ENCODE measurements around the gene TMEM81.

TMEM81 gene

DNA sequence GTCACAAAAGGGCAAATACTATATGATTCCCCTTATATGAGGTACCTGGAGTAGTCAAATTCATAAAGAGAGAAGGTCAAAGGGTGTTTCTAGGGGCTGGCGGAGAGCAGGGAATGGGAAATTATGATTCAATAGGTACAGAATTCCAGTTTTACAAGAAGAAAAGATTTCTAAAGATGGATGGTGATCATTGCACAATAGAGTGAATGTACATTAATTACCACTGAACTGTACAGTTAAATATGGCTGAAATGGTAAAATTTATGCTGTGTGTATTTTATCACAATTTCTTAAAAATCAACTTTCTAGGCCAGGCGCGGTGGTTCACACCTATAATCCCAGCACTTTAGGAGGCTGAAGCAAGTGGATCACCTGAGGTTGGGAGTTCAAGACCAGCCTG, 18.1 kb upstream of the TMEM81 start:
- TF ChIP-seq ZFX (IDR thresholded peaks at IDR 0.05; ENCODE audit: borderline replicate concordance): no peak
- TF ChIP-seq, protein P1, sequence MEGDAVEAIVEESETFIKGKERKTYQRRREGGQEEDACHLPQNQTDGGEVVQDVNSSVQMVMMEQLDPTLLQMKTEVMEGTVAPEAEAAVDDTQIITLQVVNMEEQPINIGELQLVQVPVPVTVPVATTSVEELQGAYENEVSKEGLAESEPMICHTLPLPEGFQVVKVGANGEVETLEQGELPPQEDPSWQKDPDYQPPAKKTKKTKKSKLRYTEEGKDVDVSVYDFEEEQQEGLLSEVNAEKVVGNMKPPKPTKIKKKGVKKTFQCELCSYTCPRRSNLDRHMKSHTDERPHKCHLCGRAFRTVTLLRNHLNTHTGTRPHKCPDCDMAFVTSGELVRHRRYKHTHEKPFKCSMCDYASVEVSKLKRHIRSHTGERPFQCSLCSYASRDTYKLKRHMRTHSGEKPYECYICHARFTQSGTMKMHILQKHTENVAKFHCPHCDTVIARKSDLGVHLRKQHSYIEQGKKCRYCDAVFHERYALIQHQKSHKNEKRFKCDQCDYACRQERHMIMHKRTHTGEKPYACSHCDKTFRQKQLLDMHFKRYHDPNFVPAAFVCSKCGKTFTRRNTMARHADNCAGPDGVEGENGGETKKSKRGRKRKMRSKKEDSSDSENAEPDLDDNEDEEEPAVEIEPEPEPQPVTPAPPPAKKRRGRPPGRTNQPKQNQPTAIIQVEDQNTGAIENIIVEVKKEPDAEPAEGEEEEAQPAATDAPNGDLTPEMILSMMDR (IDR thresholded peaks at IDR 0.05): no peak
- H3K27ac ChIP-seq: no peak overlapping the region

DNA sequence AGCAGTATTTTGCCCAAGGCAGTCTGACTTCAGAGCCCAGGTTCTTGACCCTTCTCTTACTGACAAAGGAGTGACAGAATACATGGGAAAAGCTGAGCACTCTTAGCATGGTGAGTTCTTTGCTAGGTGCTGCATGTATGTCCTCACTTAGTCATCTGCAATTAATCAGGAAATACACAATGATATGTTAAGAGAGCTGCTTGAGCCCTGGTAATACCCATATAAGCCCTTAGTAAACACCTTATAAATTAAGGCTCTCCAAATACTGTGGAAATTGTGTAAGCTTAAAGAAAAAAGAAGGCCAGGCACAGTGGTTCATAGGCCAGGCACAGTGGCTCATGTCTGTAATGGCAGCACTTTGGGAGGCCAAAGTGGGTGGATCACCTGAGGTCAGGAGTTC, 14.0 kb upstream of the TMEM81 start:
- no peak overlapping the region for H3K27ac ChIP-seq
- TF ChIP-seq, protein P1 (IDR thresholded peaks at IDR 0.05): no peak
- TF ChIP-seq ZFX (IDR thresholded peaks at IDR 0.05; ENCODE audit: borderline replicate concordance): no peak

DNA sequence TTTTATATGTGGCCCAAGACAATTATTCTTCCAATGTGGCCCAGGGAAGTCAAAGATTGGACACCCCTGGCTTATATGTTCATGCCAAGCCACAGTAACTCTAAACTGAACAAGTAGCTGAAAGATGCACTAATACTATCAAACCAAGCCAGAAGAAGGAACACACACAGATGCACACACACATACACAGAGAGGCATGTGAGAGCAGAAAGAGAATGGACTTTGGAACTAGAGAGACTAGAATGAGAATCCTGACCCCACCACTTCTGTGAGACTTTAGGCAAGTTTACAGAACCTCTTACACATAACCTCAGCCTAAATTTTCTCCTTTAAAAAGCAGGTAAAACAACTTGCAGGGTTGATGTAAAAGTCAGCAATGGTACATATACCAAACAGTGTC, 11.2 kb upstream of the TMEM81 start:
- TF ChIP-seq ZFX (IDR thresholded peaks at IDR 0.05; ENCODE audit: borderline replicate concordance): no peak
- TF ChIP-seq, protein P1 (IDR thresholded peaks at IDR 0.05): no peak
- H3K27ac ChIP-seq: no peak overlapping the region

DNA sequence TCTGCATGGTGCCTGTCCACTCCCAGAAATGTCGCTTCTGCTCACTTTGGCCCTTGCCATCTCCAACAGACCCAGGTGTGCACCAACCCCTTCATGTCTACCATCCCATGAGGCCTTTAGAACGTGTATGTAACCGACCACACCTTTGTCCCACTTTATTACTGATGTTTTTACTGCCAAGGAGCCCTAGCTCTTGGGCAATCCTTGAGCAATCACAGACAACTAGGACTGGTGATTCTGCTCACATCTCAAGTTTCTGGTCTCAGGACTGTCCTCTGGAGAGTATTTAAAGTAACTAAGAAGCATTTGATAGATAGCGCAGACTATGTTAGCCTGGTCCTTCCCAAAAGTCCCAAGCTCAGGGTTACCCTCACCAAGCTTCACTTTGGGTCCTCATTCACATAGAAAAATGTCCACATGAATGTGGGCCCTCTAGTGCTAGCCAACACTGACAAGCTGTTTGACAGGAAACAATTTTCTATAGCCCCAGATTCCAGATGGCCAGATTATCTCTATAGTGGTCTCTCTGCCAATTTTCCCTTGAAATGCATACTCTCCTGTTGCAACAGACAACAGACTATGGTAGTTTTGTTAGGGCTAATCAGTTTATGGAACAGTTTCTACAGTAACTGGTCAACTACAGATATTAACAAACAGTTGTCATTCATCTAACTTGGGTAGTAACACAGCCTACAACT, 6.9 kb upstream of the TMEM81 start:
- no peak overlapping the region for H3K27ac ChIP-seq
- TF ChIP-seq, protein P1 (IDR thresholded peaks at IDR 0.05): no peak
- no peak for TF ChIP-seq ZFX (IDR thresholded peaks at IDR 0.05; ENCODE audit: borderline replicate concordance)

DNA sequence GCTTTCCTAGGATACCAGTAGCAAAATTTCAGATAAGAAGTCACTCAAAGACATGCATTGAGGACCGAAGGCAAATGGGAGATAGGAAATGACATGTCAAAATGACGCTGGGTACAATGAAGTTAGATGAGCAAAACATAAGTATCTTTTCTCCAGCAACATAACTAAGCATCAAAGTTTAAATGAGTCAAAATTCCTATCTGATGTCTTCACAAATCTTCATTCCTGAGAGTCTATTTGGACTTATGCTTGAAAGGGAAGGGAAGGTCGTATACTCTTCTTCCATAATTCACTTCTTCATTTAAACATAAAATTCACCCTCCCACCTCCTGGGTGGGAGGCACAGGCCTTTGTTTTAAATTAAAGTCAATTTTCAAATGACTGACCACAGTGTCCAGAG, 4.1 kb upstream of the TMEM81 start:
- no peak overlapping the region for H3K27ac ChIP-seq
- no peak for TF ChIP-seq ZFX (IDR thresholded peaks at IDR 0.05; ENCODE audit: borderline replicate concordance)
- TF ChIP-seq, protein P1 (IDR thresholded peaks at IDR 0.05): no peak

DNA sequence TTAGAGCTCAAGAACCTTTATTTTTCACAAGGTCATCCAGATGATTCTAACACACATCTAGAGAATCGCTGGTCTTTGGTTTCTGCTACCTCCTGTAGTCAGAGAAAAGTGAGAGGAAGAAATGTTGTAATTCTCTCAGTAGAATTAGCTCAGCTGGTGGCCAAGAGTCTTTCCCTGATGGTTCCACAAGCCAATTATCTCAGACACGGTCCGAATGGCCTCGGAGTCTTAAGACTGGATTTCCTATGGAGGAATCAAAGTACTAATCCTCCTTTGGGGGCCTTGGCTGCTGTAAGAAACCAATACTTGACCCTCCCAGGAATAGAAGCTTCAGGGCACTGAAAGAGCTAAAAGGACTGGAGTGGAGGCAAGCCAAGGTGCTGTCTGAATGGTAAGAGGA, 1.8 kb downstream of the TMEM81 start:
- TF ChIP-seq, protein P1 (IDR thresholded peaks at IDR 0.05): no peak
- TF ChIP-seq ZFX (IDR thresholded peaks at IDR 0.05; ENCODE audit: borderline replicate concordance): no peak
- H3K27ac ChIP-seq: no peak overlapping the region

DNA sequence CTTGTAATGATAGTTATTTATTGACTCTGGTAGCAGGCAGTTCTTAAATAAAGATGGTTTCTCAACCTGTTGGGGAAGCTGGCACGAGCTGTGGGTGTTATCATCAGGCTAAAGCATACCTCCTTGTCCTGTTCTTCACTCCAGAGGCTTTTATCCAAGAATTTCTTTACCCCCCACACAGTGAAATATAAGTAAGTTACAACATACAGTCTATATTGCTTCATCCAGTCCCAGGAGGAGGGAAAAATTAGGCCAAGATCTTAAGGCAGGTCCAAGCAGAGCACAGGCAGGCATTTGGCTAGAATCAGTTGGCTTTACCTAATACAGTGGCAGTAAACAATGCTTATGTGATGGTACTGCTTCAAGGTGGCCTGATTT, 6.3 kb downstream of the TMEM81 start:
- no peak overlapping the region for H3K27ac ChIP-seq
- no peak for TF ChIP-seq ZFX (IDR thresholded peaks at IDR 0.05; ENCODE audit: borderline replicate concordance)
- TF ChIP-seq, protein P1 (IDR thresholded peaks at IDR 0.05): no peak

Measured in 22Rv1 (cell line).